HuH-7 (cell line): ENCODE data around the gene ZNF426.
"Not testable (repeated sequence)": the region's sequence is repeated elsewhere in the genome, so short reads cannot be mapped to it uniquely, and the experiment has no call there.

Source experiments
- DNase-seq: peaks from one replicate; pipeline ENCODE4 v3.0.0; 2011; ENCODE audit warnings: low spot score

The ZNF426 gene

DNA sequence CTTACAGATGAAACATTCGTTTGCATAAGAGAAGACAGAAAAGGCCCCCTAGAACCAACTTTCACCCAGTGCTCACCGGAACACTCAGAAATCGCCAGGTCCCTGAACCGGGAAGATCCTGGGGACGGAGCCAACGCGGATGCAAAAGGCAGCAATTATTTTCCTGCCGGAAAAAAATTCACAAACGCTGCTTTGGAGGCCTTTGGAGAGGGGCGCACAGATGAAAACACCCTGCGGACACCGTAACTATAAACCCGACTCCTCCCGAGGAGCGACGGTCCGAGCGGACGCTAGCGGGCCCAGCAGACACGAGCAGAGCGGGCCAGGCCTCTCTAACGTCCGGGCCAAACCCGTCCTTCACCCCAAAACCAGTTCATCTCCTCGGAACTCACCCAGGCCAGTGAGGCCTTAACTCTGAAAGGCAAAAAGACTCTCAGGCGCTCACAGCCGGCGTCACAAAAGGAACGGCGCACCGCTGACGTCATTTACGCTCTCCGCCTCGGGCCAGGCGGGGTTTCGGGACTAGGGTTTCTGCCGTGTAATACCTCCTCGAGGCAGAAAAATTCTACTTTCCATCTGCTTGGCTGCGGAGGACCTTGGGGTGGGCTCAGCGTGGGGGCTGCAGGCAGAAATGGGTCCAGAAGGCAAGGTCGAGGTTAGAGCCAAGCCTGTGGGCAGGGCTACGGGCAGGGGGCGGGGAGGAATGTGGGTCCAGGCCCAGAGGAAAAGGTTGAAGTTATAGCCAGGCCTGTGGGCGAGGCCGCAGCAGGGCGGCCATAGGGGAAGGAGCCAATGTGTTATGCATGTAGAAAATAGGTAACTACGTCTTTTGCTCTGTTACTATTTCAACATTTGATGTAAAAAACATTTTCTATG lies at the start of gene ZNF426:
Gene ZNF426 (minus strand): TSS at position 463 of the 876 bp plus-strand sequence. CDS start 2,413 bp downstream, outside the sequence.
- peak; percentile 74 for DNase-seq

DNA sequence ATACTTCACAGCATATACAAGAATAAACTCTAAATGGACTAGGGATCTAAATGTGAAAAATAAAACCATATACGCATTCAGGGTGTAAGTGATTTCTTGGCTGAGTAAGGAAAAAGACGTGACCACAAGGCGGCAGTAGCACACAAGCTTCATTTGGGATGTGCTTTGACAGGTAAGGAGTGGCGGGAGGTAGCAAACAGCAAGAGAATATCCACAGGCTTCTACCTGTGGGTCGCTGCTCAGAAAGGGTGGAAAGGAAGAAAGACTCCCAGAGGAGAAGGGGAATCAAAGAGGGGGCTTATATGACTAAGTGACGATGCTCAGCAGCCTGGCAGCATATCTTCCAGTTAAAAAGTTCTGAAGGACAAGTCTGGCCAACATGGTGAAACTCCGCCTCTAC lies 48.3 kb upstream of the ZNF426 start:
- peak; percentile 6 for DNase-seq

DNA sequence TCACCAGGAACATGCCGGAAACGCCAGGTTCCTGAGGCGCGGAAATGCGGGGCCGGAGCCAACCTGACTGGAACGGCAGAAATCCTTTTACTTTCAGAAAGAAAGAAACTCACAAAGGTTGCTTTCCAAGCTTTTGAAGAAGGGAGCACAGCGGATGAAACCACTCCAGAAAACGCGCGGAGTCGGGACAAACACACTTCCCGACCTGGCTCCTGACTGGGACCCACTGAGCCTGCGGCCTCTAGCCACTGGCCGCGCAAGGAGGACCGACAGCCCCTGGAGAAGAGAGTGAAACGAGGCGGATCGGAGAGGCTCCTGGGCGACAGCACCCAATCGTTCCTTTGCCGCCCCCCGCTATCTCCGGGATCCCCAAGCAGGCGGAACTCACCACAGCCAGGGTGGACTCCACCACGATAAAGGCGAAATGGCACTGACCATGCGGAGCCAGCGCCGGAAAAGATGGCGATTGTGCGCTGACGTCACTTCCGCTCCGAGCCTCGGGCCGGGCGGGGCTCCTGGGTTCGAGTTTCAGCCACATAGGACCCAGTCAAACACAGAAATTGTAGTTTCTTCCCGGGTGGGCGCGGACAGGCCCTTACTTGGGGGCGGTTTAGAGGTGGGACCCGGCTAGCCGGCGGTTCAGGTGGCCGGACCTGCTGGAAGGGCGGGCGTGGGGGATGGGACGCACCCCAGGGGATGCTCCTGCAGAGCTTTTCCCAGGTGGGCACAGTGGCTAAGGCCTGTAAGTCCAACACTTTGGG lies 45.8 kb upstream of the ZNF426 start, which contains the start of gene ZNF121:
Gene ZNF121 (minus strand): TSS at position 432 of the 761 bp plus-strand sequence. CDS start 16,407 bp downstream, outside the sequence.
- peak; percentile 54 for DNase-seq

DNA sequence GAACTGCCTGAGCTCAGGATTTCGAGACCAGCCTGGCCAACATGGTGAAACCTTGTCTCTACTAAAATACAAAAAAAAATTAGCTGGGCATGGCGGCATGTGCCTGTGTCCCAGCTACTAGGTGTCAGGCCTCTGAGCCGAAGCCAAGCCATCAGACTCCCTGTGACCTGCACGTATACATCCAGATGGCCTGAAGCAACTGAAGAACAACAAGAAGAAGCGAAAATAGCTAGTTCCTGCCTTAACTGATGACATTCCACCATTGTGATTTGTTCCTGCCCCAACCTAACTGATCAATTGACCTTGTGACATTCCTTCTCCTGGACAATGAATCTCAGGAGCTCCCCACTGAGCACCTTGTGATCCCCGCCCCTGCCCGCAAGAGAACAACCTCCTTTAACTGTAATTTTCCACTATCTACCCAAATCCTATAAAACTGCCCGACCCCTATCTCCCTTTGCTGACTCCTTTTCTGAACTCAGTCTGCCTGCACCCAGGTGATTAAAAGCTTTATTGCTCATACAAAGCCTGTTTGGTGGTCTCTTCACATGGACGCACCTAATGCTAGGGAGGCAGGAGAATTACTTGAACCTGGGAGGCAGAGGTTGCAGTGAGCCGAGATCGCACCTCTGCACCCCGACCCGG lies 43.8 kb upstream of the ZNF426 start:
- DNase-seq, result not testable (repeated sequence)

- DNase-seq, result no peak
Observed at GRCh38 chr19:9580728-9581127, 42.3 kb upstream of the ZNF426 start.

DNA sequence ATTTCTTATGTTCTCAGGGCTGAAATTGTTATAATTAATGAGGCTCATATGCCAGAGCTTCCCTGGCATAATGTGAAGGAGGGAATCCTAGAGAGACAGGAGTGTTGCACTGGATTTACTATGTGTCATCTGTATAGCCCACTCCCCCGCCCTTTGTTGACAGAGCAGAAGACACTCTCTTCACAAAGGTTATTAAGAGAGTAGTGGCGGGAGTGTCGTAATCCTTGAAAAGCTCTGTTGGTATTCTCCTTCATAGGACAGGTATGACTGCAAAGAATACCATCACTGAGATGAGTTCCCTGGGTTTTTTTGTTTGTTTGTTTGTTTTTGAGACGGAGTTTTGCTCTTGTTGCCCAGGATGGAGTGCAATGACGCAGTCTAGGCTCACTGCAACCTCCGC lies 31.8 kb upstream of the ZNF426 start:
- no peak for DNase-seq

- DNase-seq, result no peak
Observed at GRCh38 chr19:9566729-9567128, 28.3 kb upstream of the ZNF426 start.

- no peak for DNase-seq
Observed at GRCh38 chr19:9565900-9566705, 27.7 kb upstream of the ZNF426 start.

- DNase-seq, result no peak
Observed at GRCh38 chr19:9552536-9553274, 14.3 kb upstream of the ZNF426 start.

- no peak for DNase-seq
Observed at GRCh38 chr19:9547870-9548269, 9.4 kb upstream of the ZNF426 start.

DNA sequence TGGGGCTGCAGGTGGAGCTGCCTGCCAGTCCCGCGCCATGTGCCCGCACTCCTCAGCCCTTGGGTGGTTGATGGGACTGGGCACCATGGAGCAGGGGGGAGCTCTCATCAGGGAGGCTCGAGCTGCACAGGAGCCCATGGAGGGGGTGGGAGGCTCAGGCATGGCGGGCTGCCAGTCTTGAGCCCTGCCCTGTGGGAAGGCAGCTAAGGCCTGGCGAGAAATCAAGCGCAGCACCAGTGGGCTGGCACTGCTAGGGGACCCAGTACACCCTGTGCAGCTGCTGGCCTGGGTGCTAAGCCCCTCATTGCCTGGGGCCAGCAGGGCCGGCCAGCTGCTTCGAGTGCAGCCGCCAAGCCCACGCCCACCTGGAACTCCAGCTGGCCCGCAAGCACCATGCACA lies 2.8 kb upstream of the ZNF426 start:
- DNase-seq, result not testable (repeated sequence)

DNA sequence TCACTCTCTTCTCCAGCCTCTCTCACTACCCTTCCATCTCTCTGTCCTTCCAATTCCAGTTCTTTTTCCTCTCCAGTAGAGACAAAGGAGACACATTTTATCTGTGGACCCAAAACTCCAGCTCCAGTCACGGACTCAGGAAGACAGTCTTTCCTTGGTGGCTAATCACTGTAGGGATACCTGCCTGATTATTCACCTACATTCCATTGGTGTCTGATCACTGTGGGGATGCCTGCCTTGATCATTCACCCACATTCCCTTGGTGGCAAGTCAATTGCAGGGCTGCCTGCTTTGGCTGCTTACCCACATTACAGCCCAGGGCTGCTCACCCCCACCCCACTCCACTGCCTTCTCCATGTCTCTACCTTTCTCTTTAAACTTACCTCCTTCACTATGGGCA lies 1.5 kb upstream of the ZNF426 start:
- DNase-seq, result not testable (repeated sequence)

DNA sequence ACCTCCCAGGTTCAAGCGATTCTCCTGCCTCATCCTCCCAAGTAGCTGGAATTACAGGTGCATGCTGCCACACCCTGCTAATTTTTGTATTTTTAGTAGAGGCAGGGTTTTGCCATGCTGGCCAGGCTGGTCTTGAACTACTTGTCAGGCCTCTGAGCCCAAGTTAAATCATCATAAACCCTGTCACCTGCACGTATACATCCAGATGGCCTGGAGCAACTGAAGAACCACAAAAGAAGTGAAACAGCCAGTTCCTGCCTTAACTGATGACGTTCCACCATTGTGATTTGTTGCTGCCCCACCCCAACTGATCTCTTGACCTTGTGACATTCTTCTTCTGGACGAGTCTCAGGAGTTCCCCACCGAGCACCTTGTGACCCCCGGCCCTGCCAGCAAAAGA lies 756 bp upstream of the ZNF426 start:
- DNase-seq, result not testable (repeated sequence)

- no peak for DNase-seq
Observed at GRCh38 chr19:9535934-9536333, 2.5 kb downstream of the ZNF426 start.

GRCh38 chr19:9531933-9532332 lies 6.5 kb downstream of the ZNF426 start:
- no peak for DNase-seq

DNA sequence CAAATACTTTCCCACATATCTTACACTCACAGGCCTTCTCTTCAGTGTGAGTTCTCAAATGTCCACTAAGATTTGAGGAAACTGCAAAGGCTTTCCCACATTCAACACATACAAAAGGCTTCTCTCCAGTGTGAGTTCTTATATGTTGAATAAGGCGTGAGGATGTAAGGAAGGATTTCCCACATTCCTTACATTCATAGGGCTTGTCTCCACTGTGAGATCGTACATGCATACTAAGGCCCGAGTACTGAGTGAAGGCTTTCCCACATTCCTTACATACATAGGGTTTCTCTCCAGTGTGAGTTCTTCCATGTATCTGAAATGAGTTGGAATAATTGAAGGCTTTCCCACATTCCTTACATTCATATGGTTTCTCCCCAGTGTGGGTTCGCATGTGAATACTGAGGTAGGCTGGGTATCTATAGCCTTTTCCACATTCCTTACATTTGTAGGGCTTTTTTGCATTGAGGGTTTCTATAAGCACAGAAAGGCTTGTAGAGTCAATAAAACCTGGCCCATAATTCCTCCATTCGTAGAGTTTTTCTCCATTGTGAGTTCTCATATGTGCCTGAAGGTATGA lies 9.6 kb downstream of the ZNF426 start:
- DNase-seq, result no peak

DNA sequence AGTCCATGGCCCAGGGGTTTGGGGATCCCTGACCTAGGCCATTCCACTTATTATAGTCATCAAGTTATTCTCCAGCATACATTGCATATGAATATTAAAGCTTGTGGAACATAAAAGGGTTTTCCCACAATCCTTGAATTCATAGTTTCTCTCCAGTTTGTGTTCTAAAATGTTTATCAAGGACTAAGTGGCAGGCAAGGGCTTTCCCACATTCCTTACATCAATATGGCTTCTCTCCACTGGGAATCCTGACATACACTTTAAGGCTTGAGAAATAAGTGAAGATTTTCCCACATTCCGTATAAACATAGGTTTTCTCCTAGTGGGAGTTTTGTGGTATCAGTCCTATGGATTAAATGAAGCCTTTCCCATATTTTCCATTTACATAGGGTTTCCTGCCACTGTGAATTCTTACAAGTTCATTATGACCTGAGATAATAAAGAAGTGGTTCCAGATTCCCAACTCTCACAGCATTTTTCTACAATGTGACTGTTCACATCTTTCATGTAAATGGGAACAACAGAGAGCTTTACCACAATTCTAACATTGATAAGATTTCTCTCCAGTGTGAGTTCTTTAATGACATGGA lies 14.5 kb downstream of the ZNF426 start:
- DNase-seq, result no peak

DNA sequence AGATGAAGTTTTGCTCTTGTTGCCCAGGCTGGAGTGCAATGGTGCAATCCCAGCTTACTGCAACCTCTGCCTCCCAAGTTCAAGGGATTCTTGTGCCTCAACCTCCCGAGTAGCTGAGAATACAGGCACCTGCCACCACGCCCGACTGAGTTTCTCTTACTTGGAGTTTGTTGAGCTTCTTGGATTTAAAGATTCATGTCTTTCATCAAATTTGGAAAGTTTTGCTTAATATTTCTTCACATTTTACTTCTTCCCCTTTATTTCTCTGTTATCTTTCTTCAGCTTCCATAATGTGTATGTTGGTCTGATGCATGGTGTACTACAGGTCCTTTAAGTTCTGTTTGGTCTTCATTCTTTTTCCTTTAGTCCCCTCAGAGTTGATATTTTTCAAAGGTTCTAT lies 31.2 kb downstream of the ZNF426 start:
- DNase-seq, result no peak

- DNase-seq, result no peak
Observed at GRCh38 chr19:9500796-9501195, 37.6 kb downstream of the ZNF426 start.
